ENCODE data around the gene FCN1.

Gene FCN1

GRCh38 chr9:134881313-134881670, 36.4 kb downstream of the FCN1 start:
- Mint-ChIP-seq H3K4me3 (no peak overlapping the region), H3K27me3 (peaks cover 7% of the 10 kb centered on the region), H3K27ac (no peak overlapping the region), H3K9me3 (no peaks in the 10 kb centered on the region), H3K36me3 (no peaks in the 10 kb centered on the region), H3K4me1 (no peaks in the 10 kb centered on the region)
- ATAC-seq (ENCODE audit: low read depth), result no peak
- DNase-seq (ENCODE audit: low spot score in 2 of 2), result no peak

- Mint-ChIP-seq H3K36me3 (no peaks in the 10 kb centered on the region), H3K4me1 (no peaks in the 10 kb centered on the region), H3K27ac (no peak within 1 kb of the TSS), H3K9me3 (no peaks in the 10 kb centered on the region), H3K4me3 (no peak within 1 kb of the TSS), H3K27me3 (peaks cover 5% of the 10 kb centered on the region)
- DNase-seq (ENCODE audit: low spot score in 2 of 2), result no peak
- ATAC-seq (ENCODE audit: low read depth), result no peak
Observed at GRCh38 chr9:134880484-134881312, 37.0 kb downstream of the FCN1 start, which contains the start of gene FCN2. TSS of gene FCN2 (plus strand) at chr9:134880810. CDS start at chr9:134880822, 12 bp downstream.

- Mint-ChIP-seq H3K4me1 (no peaks in the 10 kb centered on the region), H3K9me3 (no peaks in the 10 kb centered on the region), H3K4me3 (no peak overlapping the region), H3K36me3 (no peaks in the 10 kb centered on the region), H3K27me3 (peaks cover 5% of the 10 kb centered on the region), H3K27ac (no peak overlapping the region)
- no peak for ATAC-seq (ENCODE audit: low read depth)
- DNase-seq (ENCODE audit: low spot score in 2 of 2), result no peak
Observed at GRCh38 chr9:134879664-134880483, 37.8 kb downstream of the FCN1 start.

- no peak for ATAC-seq (ENCODE audit: low read depth)
- H3K4me1 Mint-ChIP-seq, result no peaks in the 10 kb centered on the region
- no peak overlapping the region for H3K4me3 Mint-ChIP-seq
- H3K36me3 Mint-ChIP-seq, result no peaks in the 10 kb centered on the region
- no peak overlapping the region for H3K27ac Mint-ChIP-seq
- DNase-seq (ENCODE audit: low spot score in 2 of 2), result no peak
- H3K9me3 Mint-ChIP-seq, result no peaks in the 10 kb centered on the region
- peaks cover 4% of the 10 kb centered on the region for H3K27me3 Mint-ChIP-seq
Observed at GRCh38 chr9:134877541-134877940, 40.2 kb downstream of the FCN1 start.

- ATAC-seq (ENCODE audit: low read depth) (no peak), DNase-seq (ENCODE audit: low spot score in 2 of 2) (no peak)
- H3K27ac Mint-ChIP-seq, result no peak overlapping the region
- peaks cover 2% of the 10 kb centered on the region for H3K9me3 Mint-ChIP-seq
- no peaks in the 10 kb centered on the region for H3K36me3 Mint-ChIP-seq
- H3K4me3 Mint-ChIP-seq, result no peak overlapping the region
- H3K27me3 Mint-ChIP-seq, result peaks cover 4% of the 10 kb centered on the region
- peaks cover 2% of the 10 kb centered on the region for H3K4me1 Mint-ChIP-seq
Observed at GRCh38 chr9:134875371-134875770, 42.3 kb downstream of the FCN1 start.

- Mint-ChIP-seq H3K4me3 (no peak overlapping the region), H3K27me3 (peaks cover 5% of the 10 kb centered on the region), H3K27ac (no peak overlapping the region), H3K9me3 (peaks cover 2% of the 10 kb centered on the region), H3K4me1 (peaks cover 8% of the 10 kb centered on the region), H3K36me3 (no peaks in the 10 kb centered on the region)
- DNase-seq (ENCODE audit: low spot score in 2 of 2), result no peak
- no peak for ATAC-seq (ENCODE audit: low read depth)
Observed at GRCh38 chr9:134872482-134873231, 45.1 kb downstream of the FCN1 start.

- Mint-ChIP-seq H3K4me1 (peaks cover 8% of the 10 kb centered on the region), H3K27ac (no peak overlapping the region), H3K36me3 (no peaks in the 10 kb centered on the region), H3K27me3 (peaks cover 5% of the 10 kb centered on the region), H3K4me3 (no peak overlapping the region), H3K9me3 (peaks cover 2% of the 10 kb centered on the region)
- DNase-seq (ENCODE audit: low spot score in 2 of 2) (no peak), ATAC-seq (ENCODE audit: low read depth) (no peak)
Observed at GRCh38 chr9:134871697-134872340, 45.9 kb downstream of the FCN1 start.

GRCh38 chr9:134870746-134871662, 46.7 kb downstream of the FCN1 start:
- Mint-ChIP-seq H3K9me3 (peaks cover 2% of the 10 kb centered on the region), H3K36me3 (no peaks in the 10 kb centered on the region), H3K27me3 (peaks cover 5% of the 10 kb centered on the region), H3K4me3 (no peak overlapping the region), H3K4me1 (peaks cover 8% of the 10 kb centered on the region), H3K27ac (no peak overlapping the region)
- ATAC-seq (ENCODE audit: low read depth) (no peak), DNase-seq (ENCODE audit: low spot score in 2 of 2) (no peak)

GRCh38 chr9:134870301-134870694, 47.4 kb downstream of the FCN1 start:
- peaks cover 2% of the 10 kb centered on the region for H3K9me3 Mint-ChIP-seq
- peaks cover 5% of the 10 kb centered on the region for H3K27me3 Mint-ChIP-seq
- ATAC-seq (ENCODE audit: low read depth), result no peak
- H3K4me1 Mint-ChIP-seq, result peaks cover 8% of the 10 kb centered on the region
- H3K27ac Mint-ChIP-seq, result no peak overlapping the region
- no peak overlapping the region for H3K4me3 Mint-ChIP-seq
- no peaks in the 10 kb centered on the region for H3K36me3 Mint-ChIP-seq
- DNase-seq (ENCODE audit: low spot score in 2 of 2), result no peak

- Mint-ChIP-seq H3K9me3 (peaks cover 2% of the 10 kb centered on the region), H3K4me1 (peaks cover 8% of the 10 kb centered on the region), H3K27ac (no peak overlapping the region), H3K27me3 (peaks cover 5% of the 10 kb centered on the region), H3K36me3 (no peaks in the 10 kb centered on the region), H3K4me3 (no peak overlapping the region)
- ATAC-seq (ENCODE audit: low read depth), result no peak
- DNase-seq (ENCODE audit: low spot score in 2 of 2), result no peak
Observed at GRCh38 chr9:134869554-134870300, 48.0 kb downstream of the FCN1 start.

- H3K27me3 Mint-ChIP-seq, result peaks cover 7% of the 10 kb centered on the region
- H3K4me3 Mint-ChIP-seq, result no peak overlapping the region
- no peak overlapping the region for H3K27ac Mint-ChIP-seq
- H3K36me3 Mint-ChIP-seq, result no peaks in the 10 kb centered on the region
- peaks cover 8% of the 10 kb centered on the region for H3K4me1 Mint-ChIP-seq
- DNase-seq (ENCODE audit: low spot score in 2 of 2) (no peak), ATAC-seq (ENCODE audit: low read depth) (no peak)
- peaks cover 2% of the 10 kb centered on the region for H3K9me3 Mint-ChIP-seq
Observed at GRCh38 chr9:134868751-134869553, 48.8 kb downstream of the FCN1 start.

Measured in memory B cell (primary cell).